Measurements from ENCODE around the gene SPOCK1. TPM values are rescaled to one million over a fixed set of nuclear protein-coding genes. Genes with fewer than 3 reads are reported as not detected.

Gene SPOCK1
- total and polyA plus RNA-seq, 2 of the 4 experiments (the other 2 are of a cell fraction), result 5.0 to 20.3 TPM

GRCh38 chr5:137320056-137321045 is 178.8 kb downstream of the SPOCK1 start (continued):
- no peak for TF ChIP-seq MAFK (IDR thresholded peaks at IDR 0.05; ENCODE audit: low read depth, low read length)
- no peak for TF ChIP-seq CEBPB (IDR thresholded peaks at IDR 0.05; ENCODE audit: low read depth, low read length)
- TF ChIP-seq FOS (IDR thresholded peaks at IDR 0.05; ENCODE audit: low read depth, low read length), result no peak

GRCh38 chr5:137318027-137318426 is 181.1 kb downstream of the SPOCK1 start:
- H3K14ac ChIP-seq (replicated peaks; ENCODE audit: low read depth, low read length), result no peak overlapping the region
- H4K91ac ChIP-seq (ENCODE audit: insufficient read depth, low read depth, low read length), result no peak overlapping the region
- no peak overlapping the region for H4K8ac ChIP-seq (ENCODE audit: low read depth in 2 of 2, low read length in 2 of 2)
- ATAC-seq (ENCODE audit: low read depth), result no peak
- no peak overlapping the region for H3K27ac ChIP-seq (ENCODE audit: insufficient read depth, low read length)
- H2BK120ac ChIP-seq (ENCODE audit: low read depth, low read length), result no peak overlapping the region
- no peaks in the 10 kb centered on the region; the same call in 1 of the 2 replicates for H3K9me1 ChIP-seq (ENCODE audit: insufficient read depth, low read length)
- H3K36me3 ChIP-seq (ENCODE audit: control insufficient read depth, insufficient read depth, low read length), result no peaks in the 10 kb centered on the region
- H3K4me3 ChIP-seq (ENCODE audit: insufficient read depth, low read depth, low read length), result no peak overlapping the region
- H3K18ac ChIP-seq (ENCODE audit: low read depth, low read length), result no peak overlapping the region
- intact Hi-C loops (cut with micrococcal nuclease), result no loop called here
- in situ Hi-C loops (cut with MboI; ENCODE audit: low sequenced_read_pairs), result loop anchor here (25.0 kb wide), 1 partner anchor 419 kb away; the partner anchor contains the start of gene KLHL3
- no peak overlapping the region for H2AFZ ChIP-seq (replicated peaks; ENCODE audit: low read length, poor library complexity)
- H3K4me2 ChIP-seq (ENCODE audit: low read depth, low read length), result no peak overlapping the region
- H3K9ac ChIP-seq (ENCODE audit: low read depth, low read length), result no peak overlapping the region
- no peak for TF ChIP-seq RCOR1 (IDR thresholded peaks at IDR 0.05; ENCODE audit: insufficient replicate concordance, low read length)
- TF ChIP-seq MAZ (IDR thresholded peaks at IDR 0.05; ENCODE audit: borderline replicate concordance, low read depth, low read length), result no peak
- TF ChIP-seq ELK1 (IDR thresholded peaks at IDR 0.05; ENCODE audit: borderline replicate concordance, low read depth, low read length), result no peak
- TF ChIP-seq RAD21 (IDR thresholded peaks at IDR 0.05; ENCODE audit: low read length), result no peak
- TF ChIP-seq CEBPB (IDR thresholded peaks at IDR 0.05; ENCODE audit: low read depth, low read length), result no peak
- TF ChIP-seq MAFK (IDR thresholded peaks at IDR 0.05; ENCODE audit: low read depth, low read length), result no peak
- no peak for TF ChIP-seq RFX5 (IDR thresholded peaks at IDR 0.05; ENCODE audit: low read depth, low read length)
- H2BK5ac ChIP-seq (ENCODE audit: low read depth, low read length, poor library complexity, severe bottlenecking), result no peak overlapping the region
- H3K79me1 ChIP-seq (ENCODE audit: low read depth in 1 of 2, low read length in 2 of 2), result no peaks in the 10 kb centered on the region
- no peaks in the 10 kb centered on the region for H3K4me1 ChIP-seq (ENCODE audit: control insufficient read depth, insufficient read depth, low read length)
- no peak overlapping the region for H2AK5ac ChIP-seq (ENCODE audit: low read depth, low read length)
- H4K20me1 ChIP-seq (ENCODE audit: insufficient read depth, low read length), result no peaks in the 10 kb centered on the region
- CTCF ChIA-PET, result no interaction called here
- H3K4ac ChIP-seq (ENCODE audit: low read depth, low read length), result no peak overlapping the region
- BruUV-seq (replicated peaks), result no TSS peak
- H2AK9ac ChIP-seq (replicated peaks; ENCODE audit: low read depth, low read length, poor library complexity), result no peak overlapping the region
- H4K5ac ChIP-seq (ENCODE audit: low read depth, low read length), result no peak overlapping the region
- H2BK20ac ChIP-seq (ENCODE audit: low read depth, low read length), result no peak overlapping the region
- H3K56ac ChIP-seq (ENCODE audit: extremely low read depth, insufficient read depth, low read length), result no peak overlapping the region
- H2BK15ac ChIP-seq (ENCODE audit: low read depth, low read length), result no peak overlapping the region
- DNase-seq, result no peak
- POLR2A ChIA-PET (ENCODE audit: unreplicated experiment), result no interaction called here
- no peaks in the 10 kb centered on the region for H3K9me3 ChIP-seq (ENCODE audit: control insufficient read depth, insufficient read depth, low read length)
- H3K27me3 ChIP-seq (ENCODE audit: control insufficient read depth, insufficient read depth, low read length), result peaks cover 11% of the 10 kb centered on the region
- no CpG with 5 or more reads among the region's 6 CpGs for WGBS, 2 experiments (ENCODE audit: extremely low coverage in 2 of 2, insufficient read length in 1 of 2)
- dilution Hi-C loops (cut with HindIII; ENCODE audit: low sequenced_read_pairs, unreplicated experiment), result no loop called here
- H3K23ac ChIP-seq (ENCODE audit: low read depth, low read length), result no peak overlapping the region

All from IMR-90 (cell line).